Germinal center (tissue), 1 donor: Measurements from ENCODE around the gene DOHH.
"Not testable (repeated sequence)": the region's sequence is repeated elsewhere in the genome, so short reads cannot be mapped to it uniquely, and the experiment has no call there.

Experiments used
- DNase-seq: peaks from one replicate; pipeline ENCODE4 v3.0.0; 2012; ENCODE audit warnings: mixed read lengths, low spot score

The DOHH gene

DNA sequence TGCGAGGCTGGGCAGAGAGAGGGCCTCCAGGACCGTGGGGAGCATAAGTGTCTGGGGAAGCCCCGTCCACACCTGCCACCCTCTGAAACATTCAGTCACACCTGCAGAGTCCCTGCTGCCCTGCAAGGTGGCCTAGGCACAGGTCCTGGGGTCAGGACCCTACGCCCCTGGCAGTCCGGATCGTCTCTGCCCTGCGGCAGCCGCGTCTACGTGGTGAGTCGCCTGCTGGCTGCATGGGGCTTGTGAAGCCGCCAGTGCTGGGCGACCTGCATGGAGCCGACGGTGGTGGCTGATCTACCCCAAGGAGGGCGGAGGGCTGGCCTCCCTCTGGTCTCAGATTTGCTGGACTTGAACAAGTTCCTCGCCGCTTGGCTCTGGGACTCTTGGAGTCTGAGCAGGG is 18.7 kb upstream of the DOHH start:
- DNase-seq: no peak

DNA sequence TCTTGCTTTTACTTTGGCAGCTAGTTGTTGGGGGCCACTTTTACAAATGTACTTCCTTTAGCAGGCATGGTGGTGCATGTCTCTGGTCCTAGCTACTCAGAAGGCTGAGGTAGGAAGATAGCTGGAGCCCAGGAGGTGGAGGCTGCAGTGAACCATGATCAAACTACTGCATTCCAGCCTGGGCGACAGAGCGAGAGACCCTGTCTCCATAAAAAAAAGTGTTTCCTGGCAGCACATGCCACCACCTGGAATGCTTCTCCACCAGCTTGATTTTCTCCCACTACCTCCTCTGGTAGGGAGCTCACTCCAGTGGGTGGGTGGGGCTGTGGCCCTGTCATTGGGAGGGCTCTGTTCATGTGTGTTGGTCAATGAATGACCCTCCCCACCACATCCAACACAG is 18.2 kb upstream of the DOHH start:
- DNase-seq: no peak

DNA sequence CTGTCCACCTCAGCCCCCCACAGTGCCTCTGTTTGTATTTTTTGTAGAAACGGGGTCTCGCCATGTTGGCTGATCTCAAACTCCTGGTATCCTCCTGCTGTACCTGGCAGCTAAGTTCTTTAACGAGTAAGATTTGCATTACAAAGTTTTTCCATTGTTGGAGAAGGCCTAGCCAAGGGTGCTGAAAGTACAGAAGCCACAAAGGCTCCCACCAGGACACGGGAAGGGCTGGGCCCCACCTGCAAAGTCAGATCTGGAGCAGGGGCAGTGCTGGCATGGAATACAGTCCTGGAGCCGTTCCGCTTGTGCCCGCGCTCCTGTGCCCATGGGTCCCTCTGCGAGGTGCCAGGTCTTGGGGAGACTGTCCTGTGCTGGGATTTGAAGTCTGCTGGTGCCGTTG is 17.8 kb upstream of the DOHH start:
- DNase-seq: no peak

DNA sequence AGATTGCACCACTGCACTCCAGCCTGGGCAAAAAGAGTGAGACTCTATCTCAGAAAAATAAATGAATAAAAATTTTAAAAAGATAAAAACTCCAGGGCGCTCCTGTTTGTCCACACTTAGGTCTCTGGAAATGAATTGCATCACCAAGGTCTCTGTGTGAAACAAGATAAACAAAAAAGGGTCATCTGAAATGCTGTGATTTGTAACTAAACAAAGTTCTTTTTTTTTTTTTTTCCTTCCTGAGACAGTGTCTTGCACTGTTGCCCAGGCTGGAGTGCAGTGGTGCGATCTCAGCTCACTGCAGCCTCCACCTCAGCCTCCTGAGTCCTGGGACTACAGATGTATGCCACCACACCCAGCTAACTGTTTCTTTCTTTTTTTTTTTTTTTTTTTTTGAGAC is 17.2 kb upstream of the DOHH start:
- no peak for DNase-seq

DNA sequence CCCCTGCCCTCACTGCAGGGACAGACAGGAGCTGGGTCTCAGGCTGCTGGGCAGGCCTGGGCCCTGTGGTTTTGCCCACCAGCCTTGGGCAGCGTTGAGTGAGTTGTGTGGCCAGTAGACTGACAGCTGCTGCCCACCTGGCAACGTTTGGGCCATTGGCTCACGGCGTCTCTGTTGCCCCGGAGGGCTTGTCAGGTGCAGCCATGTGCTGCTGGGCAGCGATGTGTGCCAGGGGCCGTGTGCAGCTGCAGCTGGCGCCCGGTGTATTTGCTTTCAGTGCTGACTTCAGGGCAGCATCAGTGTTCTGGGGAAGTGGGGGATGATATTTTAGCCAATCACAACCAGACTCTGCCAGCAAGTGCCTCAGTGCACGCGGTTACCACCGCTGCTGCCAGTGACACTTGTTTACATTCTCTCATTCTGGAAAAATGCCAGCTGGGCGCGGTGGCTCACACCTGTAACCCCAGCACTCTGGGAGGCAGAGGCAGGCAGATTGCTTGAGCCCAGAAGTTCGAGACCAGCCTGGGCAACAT is 16.3 kb upstream of the DOHH start:
- DNase-seq: peak; percentile 92

DNA sequence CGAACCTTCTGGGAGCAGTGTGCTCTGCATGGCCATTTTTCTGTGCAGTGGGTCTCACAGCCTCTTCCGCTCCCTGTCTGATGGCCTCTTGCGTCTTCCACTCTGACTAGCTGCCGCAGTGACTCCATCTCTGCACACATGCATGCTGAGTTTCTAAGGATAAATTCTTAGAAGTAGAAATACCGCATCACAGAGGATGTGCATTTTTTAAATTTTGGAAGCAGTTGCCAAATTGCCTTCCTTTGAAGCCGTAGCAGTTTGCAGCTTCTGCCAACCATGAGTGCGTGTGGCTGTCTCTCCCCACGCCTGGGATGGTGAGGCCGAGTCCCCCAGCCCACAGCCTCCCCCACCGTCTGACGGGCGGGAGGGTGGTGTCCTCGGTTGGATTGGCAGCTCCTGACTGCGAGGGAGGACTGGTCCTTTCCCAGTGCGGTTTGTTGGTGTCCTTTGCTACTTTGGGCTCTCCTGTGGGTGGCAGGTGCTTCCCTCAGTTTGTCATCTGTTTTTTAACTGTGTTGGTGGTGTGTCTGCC is 15.5 kb upstream of the DOHH start:
- no peak for DNase-seq

DNA sequence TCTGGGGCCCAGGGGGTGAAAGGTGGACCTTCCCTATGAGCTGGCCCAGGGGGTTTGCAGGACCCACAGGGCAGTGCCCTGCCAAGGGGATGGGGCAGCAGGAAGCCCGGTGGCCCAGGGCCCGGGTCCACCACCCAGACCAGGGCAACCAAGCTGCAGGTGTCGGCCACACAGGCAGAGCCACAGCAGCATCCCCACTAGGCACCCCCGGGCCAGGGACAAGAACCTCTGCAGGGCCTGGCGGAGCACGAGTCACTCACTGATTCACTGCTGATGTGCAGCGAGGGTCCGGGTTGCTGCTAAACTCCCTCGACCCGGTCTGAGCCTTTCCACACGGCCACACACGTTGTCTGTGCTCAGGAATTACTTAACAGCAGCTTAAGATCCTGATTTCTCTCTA is 14.5 kb upstream of the DOHH start:
- no peak for DNase-seq

DNA sequence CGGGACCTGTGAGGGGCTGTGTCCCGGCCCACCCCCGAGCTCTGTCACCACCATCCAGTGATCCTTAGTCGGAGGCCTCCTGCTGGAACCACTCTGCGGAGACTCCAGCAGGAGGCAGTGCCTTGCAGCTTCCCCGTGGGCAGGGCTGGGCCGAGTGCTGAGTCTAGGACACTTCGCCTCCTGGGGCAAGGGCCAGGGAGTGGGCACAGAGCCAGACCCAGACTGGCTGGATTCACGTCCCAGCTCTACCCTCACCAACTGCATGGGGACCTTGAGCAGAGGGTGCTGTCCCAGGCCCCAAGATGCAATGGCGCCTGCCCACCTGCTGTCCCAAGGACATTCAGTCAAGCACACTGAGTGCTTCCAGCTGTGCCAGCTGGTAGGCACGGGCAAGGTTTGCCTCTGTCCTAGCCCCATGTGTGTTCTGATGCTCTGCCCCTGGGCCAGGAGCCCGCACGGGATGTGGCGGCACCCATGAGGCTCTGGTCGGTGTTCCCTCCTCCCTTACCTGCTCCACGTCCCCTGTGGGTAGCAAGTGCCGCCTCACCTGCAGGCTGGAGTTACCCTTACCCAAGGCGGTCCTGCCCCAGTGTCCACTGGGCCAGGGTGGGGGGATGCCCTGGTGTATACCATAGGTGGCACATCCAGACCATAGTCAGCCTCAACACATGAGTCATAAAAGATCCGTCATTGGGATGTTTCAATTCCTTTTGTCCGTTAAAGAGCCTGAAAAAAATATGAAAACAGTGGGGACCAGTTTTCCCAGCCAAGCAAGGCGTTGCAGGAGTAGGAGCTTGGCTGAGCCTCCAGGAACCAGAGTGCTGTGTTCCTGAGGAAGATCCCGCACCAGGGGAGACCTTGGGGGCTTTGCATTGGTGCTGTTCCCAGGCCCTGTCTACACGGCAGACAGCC is 13.0 kb upstream of the DOHH start:
- DNase-seq: no peak

DNA sequence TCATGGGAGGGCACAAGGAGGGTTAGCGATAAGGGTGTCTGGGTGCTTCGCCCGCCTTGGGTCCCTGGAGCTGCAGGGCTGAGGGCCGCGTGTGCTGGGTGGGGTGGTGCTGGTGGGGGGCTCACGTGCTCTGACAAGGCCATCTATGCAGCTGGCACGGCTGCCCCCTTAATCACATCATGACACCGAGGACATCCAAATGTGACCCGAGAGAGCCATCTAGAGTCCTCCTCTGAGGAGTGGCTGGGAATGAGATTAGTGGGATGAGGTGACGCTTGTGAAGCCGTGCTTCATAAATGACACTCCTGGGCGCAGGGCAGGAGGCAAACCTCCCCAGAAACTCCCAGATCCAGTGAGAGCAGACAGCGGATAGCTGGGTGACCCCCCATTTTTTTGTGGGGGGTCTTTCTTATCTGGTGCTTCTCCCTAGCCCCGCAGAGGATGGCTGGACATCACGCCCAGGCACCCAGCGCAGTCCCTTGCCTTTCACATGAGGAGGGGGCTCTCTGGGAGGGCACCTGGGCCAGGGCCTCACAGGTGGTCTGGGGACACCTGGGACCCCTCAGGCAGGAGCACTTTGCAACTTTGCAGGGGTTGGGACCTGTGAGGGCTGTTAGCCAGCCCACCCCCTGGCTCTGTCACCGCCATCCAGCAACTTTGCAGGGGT is 12.2 kb upstream of the DOHH start:
- DNase-seq: no peak

DNA sequence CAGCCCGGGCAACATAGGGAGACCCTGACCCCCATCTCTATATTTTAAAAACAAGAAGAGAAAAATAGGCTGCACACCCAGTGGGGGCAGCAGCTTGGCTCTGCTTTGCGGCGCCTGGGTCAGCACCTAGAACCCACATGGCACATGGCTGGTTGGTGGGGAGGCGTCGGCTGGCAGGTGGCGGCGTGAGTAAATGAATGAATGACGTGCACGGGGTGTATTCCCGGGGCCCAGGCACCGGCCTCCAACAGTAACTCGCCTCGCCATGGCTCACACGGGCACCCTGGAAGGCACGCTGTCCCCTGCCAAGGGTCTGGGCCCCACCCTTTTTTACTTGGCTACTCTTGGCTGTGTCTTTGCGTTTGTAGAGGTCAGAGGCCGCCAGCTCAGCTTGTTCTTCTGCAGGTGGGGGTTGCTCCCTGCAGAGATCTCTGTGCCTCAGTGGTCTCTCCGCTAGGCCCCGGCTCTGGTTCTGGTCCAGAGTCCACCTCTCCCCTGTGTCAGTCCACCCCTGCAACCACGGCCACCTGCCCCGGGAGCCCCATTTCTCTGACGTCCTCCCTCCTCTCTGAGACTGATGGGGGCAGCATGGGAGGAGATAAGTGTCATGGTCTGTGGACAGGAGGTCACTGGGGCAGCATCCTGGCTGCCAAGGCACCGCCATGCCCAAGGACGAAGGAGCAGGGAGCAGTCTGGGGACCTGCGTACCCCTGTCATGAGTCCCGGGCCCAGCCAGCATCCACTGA is 11.2 kb upstream of the DOHH start:
- no peak for DNase-seq

DNA sequence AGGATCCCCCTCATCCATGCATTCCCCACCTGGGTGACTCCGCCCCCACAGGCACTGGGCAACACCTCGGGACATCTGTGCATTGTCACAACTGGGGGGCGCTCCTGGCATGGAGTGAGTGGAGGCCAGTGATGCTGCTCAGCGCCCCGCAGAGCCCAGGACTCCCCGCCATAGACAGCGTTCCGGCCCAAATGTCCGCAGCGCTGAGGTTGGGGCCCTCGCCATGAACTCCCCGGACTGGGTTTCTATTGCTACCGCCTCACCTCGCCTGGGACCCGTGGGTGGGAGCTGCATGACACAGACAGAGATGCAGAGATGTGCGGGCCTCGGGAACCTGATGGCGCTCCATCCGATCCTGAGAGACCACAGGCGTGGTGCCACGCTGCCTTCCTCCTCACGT is 10.3 kb upstream of the DOHH start:
- DNase-seq: no peak

DNA sequence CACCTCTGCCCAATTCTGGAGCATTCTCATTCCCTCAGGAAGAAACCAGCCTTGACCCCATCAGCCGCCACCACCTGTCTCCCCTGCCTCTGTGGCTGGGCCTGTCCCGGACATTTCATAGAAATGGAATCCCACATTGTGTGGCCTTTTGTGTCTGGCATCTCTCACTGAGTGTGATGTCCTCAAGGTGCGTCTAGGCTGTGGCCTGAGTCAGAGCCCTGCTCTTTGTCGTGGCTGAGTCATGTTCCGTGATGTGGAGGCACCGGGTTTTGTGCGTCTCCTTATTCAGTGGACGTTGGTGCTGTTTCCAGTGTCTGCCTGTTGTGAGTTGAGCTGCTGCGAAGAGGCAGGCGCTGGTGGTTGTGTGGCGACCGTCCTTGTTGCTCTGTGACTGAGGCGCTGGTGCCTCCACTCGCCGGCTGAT is 9.1 kb upstream of the DOHH start:
- DNase-seq: no peak

DNA sequence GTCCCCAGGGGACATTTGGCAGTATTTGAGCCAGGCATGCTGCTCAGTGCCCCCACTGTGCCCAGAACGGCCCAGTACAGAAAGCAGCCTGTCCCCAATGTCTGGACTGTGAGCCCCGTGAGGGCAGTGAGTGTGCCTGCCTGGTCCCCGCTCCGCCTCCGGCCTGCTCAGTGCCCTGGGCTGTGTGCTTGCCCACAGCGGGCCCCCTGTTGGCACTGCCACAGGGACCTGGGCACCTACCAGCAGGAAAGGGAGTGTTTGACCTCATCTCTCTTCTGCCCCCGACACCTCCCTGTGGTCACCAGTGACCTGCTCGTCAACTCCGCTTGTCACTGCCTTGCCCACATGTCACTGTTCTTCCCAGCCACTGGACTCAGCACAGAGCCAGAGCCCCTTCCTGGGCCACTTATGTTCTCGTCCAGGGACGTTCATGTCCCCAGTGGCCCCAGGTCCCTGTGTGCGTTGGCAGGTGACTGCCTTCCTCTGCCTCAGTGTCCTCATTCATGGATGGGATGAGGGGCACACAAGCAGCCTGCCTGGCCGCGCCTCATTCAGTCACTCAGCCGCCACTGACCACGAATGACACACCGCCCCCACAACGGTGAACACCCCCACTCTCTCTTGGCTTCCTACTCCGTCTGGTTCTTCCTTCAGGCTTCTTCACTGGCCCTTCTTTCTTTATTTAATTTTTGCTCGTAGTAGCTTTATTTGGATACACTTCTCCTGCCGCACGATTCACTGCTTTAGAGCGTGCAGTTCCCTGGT is 8.5 kb upstream of the DOHH start:
- DNase-seq: no peak

DNA sequence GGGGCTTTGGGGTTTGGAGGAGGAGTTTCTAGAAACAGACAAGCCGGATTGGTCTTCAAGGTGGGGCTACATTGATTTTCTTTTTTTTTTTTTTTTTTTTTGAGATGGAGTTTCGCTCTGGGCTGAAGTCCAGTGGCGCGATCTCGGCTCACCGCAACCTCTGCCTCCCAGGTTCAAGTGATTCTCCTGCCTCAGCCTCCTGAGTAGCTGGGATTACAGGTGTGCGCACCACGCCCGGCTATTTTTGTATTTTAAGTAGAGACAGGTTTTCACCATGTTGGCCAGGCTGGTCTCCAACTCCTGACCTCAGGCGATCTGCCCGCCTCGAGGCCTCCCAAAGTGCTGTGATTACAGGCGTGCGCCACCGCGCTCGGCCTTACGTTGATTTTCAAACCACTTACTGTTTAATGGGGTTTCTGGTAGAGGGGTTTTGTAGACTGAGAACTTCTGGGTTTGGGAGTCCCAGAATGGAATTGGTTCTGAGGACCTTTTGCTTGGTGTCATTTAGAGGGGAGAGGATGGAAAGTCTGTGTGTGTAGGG is 7.7 kb upstream of the DOHH start:
- not testable (repeated sequence) for DNase-seq

DNA sequence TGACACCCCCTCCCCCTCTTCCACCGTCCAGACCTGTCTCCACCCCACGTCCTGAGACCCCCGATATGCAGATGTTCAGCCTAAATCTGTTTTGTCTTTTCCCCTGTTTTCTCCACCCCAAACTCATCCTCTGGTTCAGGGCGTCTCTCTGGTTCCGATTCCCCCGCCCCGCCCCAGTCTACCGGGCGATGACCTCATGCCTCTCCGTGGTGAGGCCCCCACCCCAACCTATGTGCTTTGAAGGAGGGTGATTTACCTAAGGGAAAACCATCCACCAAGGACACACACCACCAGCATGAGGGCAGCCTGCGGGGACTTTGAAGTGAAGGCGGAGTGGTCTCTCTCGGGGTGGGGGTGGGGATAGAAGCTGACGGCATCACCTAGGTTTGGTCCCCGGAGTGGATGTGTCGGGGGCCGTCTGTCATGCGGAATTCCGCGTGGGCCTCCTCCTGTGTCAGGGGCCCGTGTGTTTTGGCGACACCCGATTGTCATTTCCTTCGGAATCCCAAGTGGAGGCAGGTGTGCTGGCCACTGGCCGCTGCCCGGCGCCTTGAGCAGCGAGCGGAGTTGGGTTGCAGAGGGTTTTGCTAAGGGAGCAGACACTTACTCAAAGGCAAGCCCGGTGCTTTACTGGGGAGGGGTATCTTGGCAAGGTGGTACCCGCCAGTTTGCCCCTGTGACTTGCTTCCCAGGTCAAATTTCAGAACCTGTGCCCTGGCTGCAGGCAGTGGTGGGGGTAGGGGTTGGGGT is 7.1 kb upstream of the DOHH start:
- DNase-seq: no peak

DNA sequence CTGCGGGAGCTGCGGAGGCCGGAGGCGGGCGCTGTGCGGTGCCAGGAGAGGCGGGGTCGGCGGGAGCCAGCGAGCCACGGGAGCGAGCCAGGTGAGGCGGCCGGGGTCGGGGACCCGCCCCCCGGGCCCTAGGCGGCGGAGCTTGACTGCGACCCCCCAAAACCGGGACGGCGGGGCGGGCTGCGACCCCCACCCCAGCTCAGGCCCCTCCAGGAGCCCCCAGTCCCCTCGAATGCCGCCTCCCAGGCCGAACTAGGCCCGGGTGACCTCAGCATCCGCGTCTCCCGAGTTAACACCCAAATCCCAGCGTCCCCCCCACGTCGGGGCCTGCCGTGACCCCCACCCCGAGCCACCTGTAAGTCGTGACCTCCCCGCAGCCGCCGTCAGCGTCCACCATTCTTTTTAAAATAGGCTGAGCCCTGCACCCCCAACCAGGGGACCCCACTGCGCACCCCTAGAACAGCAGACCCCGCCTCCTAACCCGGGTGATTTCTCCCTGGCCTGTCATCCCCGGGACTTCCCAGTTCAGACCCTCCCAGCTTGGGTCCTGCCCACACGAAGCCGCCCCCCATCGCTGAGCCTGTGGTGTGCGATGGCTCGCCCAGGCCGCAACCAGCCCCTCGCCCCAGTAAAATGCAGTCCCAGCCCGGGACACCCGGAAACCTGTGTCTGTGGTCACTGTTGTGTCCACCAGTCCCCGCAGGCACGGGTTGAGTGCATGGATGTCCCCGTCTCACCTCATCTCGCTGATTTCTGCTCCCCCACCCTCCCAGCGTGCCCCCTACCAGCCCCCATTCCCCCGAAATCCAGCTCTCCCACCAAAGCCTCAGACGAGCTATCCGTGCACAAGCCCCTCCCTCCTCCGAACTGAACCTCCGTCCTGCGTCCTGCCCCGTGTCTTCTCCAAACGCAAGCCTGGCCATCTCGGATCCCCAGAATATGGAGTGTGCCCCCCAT is 6.2 kb upstream of the DOHH start:
- DNase-seq: peak; percentile 43

DNA sequence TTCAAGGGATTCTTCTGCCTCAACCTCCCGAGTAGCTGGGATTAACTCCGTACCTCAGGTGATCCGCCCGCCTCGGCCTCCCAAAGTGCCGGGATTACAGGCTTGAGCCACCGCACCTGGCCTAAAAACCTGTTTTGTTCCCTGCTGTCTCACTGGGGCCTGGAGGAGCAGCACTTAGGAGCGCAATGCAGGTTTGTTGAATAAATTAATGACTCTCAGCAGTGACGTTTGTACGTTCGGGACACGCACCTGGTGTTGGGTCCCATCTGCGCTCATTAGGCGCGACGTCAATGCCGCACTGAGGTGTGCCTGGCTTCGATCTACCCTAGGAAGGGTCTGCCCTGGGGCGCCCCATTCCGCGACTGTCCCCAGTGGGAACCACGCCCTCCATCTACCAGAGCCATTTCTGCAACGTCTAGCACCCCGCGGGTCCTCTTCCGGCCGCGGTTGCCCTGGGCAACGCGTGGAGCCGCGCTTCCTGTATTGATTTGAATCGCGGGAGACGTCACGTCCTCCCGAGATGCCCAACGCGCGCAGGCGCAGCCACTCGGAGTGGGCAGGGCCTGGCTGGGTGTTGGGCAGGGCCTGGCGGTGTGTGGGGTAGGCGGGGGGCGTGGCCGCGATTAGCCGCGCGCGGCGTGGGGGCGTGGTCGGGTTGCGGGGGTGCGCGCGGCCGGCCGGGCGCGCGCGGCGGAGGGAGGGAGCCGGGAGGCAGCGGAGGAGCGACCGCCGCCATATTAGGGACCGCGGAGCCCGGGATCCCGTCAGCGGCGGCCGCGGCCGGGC is 5.3 kb upstream of the DOHH start, which contains the start of gene FZR1:
Gene FZR1, plus strand, starts transcription at position 714 of the 786 bp plus-strand sequence. CDS start 16,679 bp downstream, outside the sequence.
- DNase-seq: peak; percentile 99

DNA sequence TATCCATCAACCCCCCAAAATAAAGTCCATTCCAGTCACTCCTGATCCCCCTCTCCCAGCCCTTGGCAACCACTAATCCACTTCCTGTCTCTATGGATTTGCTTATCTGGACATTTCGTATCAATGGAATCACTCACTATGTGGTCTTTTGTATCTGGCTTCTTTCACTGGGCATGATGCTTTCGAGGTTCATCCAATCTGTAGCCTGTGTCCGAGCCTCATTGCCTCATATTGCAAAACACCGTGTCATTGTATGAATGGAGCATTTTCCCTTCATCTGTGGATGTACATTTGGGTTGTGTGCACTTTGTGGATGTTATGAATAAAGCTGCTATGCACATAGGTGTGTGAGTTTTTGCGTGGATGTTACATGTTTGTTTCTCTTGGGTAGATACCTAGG is 4.3 kb upstream of the DOHH start:
- no peak for DNase-seq
